ENCODE results near the gene ALDH3A2.
"Not testable (repeated sequence)": the region's sequence is repeated elsewhere in the genome, so short reads cannot be mapped to it uniquely, and the experiment has no call there.

ALDH3A2 gene

GRCh38 chr17:19664821-19665181 is 16.2 kb downstream of the ALDH3A2 start:
- Histone ChIP-seq H3K4me3 (IDR thresholded peaks at IDR 0.05; ENCODE audit: insufficient read depth, low read depth, low read length) (no peak overlapping the region), H3K27me3 (ENCODE audit: insufficient read depth, low read depth) (no peaks in the 10 kb centered on the region), H3K9ac (no peak overlapping the region), H4K20me1 (ENCODE audit: insufficient read depth) (no peaks in the 10 kb centered on the region), H3K4me2 (no peak overlapping the region), H2AFZ (ENCODE audit: low read depth) (no peak overlapping the region), H3K27ac (no peak overlapping the region), H3K79me2 (ENCODE audit: insufficient read depth, low read depth) (no peaks in the 10 kb centered on the region), H3K36me3 (ENCODE audit: insufficient read depth) (no peaks in the 10 kb centered on the region), H3K4me1 (ENCODE audit: low read depth, poor library complexity, severe bottlenecking) (no peaks in the 10 kb centered on the region)
- TF ChIP-seq CTCF (conservative IDR thresholded peaks at IDR 0.05; ENCODE audit: low read depth, low read length) = no peak

- not testable (repeated sequence) for H3K4me1 ChIP-seq (ENCODE audit: low read depth, poor library complexity, severe bottlenecking)
Observed at GRCh38 chr17:19669680-19670079, 21.1 kb downstream of the ALDH3A2 start.

GRCh38 chr17:19670908-19671307 is 22.4 kb downstream of the ALDH3A2 start:
- TF ChIP-seq CTCF (conservative IDR thresholded peaks at IDR 0.05; ENCODE audit: low read depth, low read length) = no peak
- no peak overlapping the region for H2AFZ ChIP-seq (ENCODE audit: low read depth)
- H3K27me3 ChIP-seq (ENCODE audit: insufficient read depth, low read depth) = no peaks in the 10 kb centered on the region
- H3K4me1 ChIP-seq (ENCODE audit: low read depth, poor library complexity, severe bottlenecking) = no peaks in the 10 kb centered on the region
- H3K9ac ChIP-seq = no peak overlapping the region
- no peak overlapping the region for H3K4me2 ChIP-seq
- no peaks in the 10 kb centered on the region for H4K20me1 ChIP-seq (ENCODE audit: insufficient read depth)
- no peaks in the 10 kb centered on the region for H3K36me3 ChIP-seq (ENCODE audit: insufficient read depth)
- no peak overlapping the region for H3K4me3 ChIP-seq (IDR thresholded peaks at IDR 0.05; ENCODE audit: insufficient read depth, low read depth, low read length)
- H3K27ac ChIP-seq = no peak overlapping the region
- no peaks in the 10 kb centered on the region for H3K79me2 ChIP-seq (ENCODE audit: insufficient read depth, low read depth)

More at GRCh38 chr17:19669680-19670079, 21.1 kb downstream of the ALDH3A2 start:
- H3K27ac ChIP-seq; H3K79me2 ChIP-seq (ENCODE audit: insufficient read depth, low read depth); H2AFZ ChIP-seq (ENCODE audit: low read depth); H3K9ac ChIP-seq; H3K4me2 ChIP-seq; H3K27me3 ChIP-seq (ENCODE audit: insufficient read depth, low read depth); H3K4me3 ChIP-seq (IDR thresholded peaks at IDR 0.05; ENCODE audit: insufficient read depth, low read depth, low read length); H3K36me3 ChIP-seq (ENCODE audit: insufficient read depth); H4K20me1 ChIP-seq (ENCODE audit: insufficient read depth): not testable (repeated sequence)

GRCh38 chr17:19671433-19671832 is 22.9 kb downstream of the ALDH3A2 start:
- no peak for TF ChIP-seq CTCF (conservative IDR thresholded peaks at IDR 0.05; ENCODE audit: low read depth, low read length)
- H3K4me3 ChIP-seq (IDR thresholded peaks at IDR 0.05; ENCODE audit: insufficient read depth, low read depth, low read length) = no peak overlapping the region

GRCh38 chr17:19672009-19672750 is 23.6 kb downstream of the ALDH3A2 start:
- Histone ChIP-seq H3K27ac (no peak overlapping the region), H3K36me3 (ENCODE audit: insufficient read depth) (no peaks in the 10 kb centered on the region), H3K4me1 (ENCODE audit: low read depth, poor library complexity, severe bottlenecking) (no peaks in the 10 kb centered on the region), H3K79me2 (ENCODE audit: insufficient read depth, low read depth) (no peaks in the 10 kb centered on the region), H3K4me2 (no peak overlapping the region), H2AFZ (ENCODE audit: low read depth) (no peak overlapping the region), H3K9ac (no peak overlapping the region), H4K20me1 (ENCODE audit: insufficient read depth) (no peaks in the 10 kb centered on the region), H3K27me3 (ENCODE audit: insufficient read depth, low read depth) (no peaks in the 10 kb centered on the region), H3K4me3 (IDR thresholded peaks at IDR 0.05; ENCODE audit: insufficient read depth, low read depth, low read length) (no peak overlapping the region)
- no peak for TF ChIP-seq CTCF (conservative IDR thresholded peaks at IDR 0.05; ENCODE audit: low read depth, low read length)

More at GRCh38 chr17:19671433-19671832, 22.9 kb downstream of the ALDH3A2 start:
- Histone ChIP-seq H3K9ac (no peak overlapping the region), H3K27me3 (ENCODE audit: insufficient read depth, low read depth) (no peaks in the 10 kb centered on the region), H4K20me1 (ENCODE audit: insufficient read depth) (no peaks in the 10 kb centered on the region), H3K36me3 (ENCODE audit: insufficient read depth) (no peaks in the 10 kb centered on the region), H3K79me2 (ENCODE audit: insufficient read depth, low read depth) (no peaks in the 10 kb centered on the region), H3K4me2 (no peak overlapping the region), H3K4me1 (ENCODE audit: low read depth, poor library complexity, severe bottlenecking) (no peaks in the 10 kb centered on the region), H2AFZ (ENCODE audit: low read depth) (no peak overlapping the region), H3K27ac (no peak overlapping the region)

All from KMS-11 (cell line).